HFF-Myc (cell line): ENCODE measurements around the gene TMEM117.
"Not testable (repeated sequence)": the region's sequence is repeated elsewhere in the genome, so short reads cannot be mapped to it uniquely, and the experiment has no call there.

ENCODE experiments used
- DNase-seq: peaks from one replicate; pipeline ENCODE4 v3.0.0-alpha.2; 2011; ENCODE audit warnings: low read depth; ENCODE audit errors: extremely low read depth
- H3K4me3 ChIP-seq: replicated peaks from 2 replicates; pipeline ENCODE4 v1.5.1; 2011; ENCODE audit warnings: low read depth, mild to moderate bottlenecking, control low read depth, low read length
- CTCF ChIP-seq: IDR thresholded peaks from 2 replicates; pipeline ENCODE4 v1.5.1; 2012; ENCODE audit warnings: mild to moderate bottlenecking, low read depth, low read length, control low read depth; ENCODE audit errors: missing control alignments

The TMEM117 gene

DNA sequence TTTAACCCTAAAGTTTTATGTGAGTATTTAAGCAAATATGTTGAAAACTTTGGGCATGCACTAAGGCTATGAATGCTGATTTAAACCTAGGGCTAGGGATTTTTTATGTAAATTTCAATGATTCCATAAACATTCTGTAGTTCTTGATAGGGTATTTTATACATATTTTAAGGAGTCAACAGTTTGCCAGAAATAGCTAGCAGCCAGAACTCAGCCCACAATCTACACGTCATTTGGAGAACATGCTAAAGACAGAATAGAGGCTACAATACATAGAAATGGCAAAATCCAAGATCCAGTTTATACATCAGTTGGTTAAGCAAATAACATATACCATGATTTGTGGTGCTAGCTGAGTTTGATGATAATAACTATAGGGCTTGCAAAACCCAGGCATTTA lies 184.7 kb downstream of the TMEM117 start:
- no peak for DNase-seq
- no peak overlapping the region for H3K4me3 ChIP-seq
- TF ChIP-seq CTCF: no peak

DNA sequence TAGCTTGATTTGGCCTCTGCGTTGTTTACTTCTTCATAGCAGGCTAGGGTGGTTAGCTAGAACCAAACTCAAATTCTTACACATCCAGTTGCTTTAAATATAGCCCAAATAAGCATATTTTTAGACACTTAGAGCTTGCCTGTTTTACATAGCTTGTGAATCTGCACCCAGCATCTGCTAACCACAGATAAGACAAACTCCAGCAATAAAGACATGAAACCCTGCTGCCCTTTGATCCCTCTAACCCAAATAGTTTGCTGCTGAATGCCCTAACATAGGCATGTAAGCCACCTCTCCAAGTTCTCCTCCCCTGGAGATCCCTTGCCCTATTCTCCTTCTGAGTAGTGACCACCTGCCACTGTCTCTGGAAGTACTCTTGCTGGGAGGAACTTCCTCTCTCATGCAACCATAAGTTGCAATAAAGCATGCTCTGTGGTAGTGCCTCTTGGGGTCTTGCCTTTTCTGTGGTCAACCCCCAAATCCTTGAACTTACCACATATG lies 185.6 kb downstream of the TMEM117 start:
- H3K4me3 ChIP-seq: no peak overlapping the region
- no peak for DNase-seq
- no peak for TF ChIP-seq CTCF

GRCh38 chr12:44025499-44025898 lies 189.6 kb downstream of the TMEM117 start:
- TF ChIP-seq CTCF: no peak
- no peak overlapping the region for H3K4me3 ChIP-seq
- no peak for DNase-seq

GRCh38 chr12:44026046-44026445 lies 190.2 kb downstream of the TMEM117 start:
- TF ChIP-seq CTCF: no peak
- H3K4me3 ChIP-seq: no peak overlapping the region
- no peak for DNase-seq

GRCh38 chr12:44026926-44027325 lies 191.0 kb downstream of the TMEM117 start:
- DNase-seq, H3K4me3 ChIP-seq: not testable (repeated sequence)

DNA sequence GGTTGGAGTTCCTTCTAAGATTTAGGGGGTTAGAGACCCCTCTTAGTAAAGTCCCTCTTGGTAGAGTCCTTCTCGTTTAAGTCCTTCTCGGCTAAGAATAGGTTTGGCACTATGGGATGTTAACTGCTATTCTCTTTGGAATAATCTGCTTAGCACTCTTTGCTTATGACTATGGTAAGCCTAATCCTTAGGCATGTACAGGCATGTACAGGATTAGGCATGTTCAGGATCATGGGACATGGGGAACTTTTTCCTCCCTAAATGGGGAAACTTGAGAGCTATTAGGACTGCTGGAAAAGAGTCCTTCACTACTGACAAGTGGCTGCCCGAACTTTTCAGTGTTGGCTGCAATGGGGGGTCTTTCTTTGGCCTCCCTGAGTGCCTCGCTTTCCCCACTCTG lies 193.3 kb downstream of the TMEM117 start:
- no peak for TF ChIP-seq CTCF
- no peak overlapping the region for H3K4me3 ChIP-seq
- no peak for DNase-seq

- no peak for DNase-seq
- no peak for TF ChIP-seq CTCF
- H3K4me3 ChIP-seq: no peak overlapping the region
Observed at GRCh38 chr12:44031472-44032185, 195.7 kb downstream of the TMEM117 start.
